K562 (cell line): ENCODE measurements around the gene RNASE8. TPM values are rescaled to one million over a fixed set of nuclear protein-coding genes. Genes with fewer than 3 reads are reported as not detected.

Source experiments
- CBX8 ChIP-seq: fragments of 200-600 bp; sonication (generic); IDR thresholded peaks from 2 replicates; pipeline ENCODE4 v1.6.1; 2012; ENCODE audit warnings: borderline replicate concordance, mixed run types, low read depth, mild to moderate bottlenecking, moderate library complexity, mixed read lengths, low read length, control low read depth, inconsistent platforms; ENCODE audit not compliant: poor library complexity, severe bottlenecking; ENCODE audit errors: extremely low read depth
- EGR1 ChIP-seq: fragments of 450-650 bp; conservative IDR thresholded peaks from 2 replicates; pipeline ENCODE4 v1.6.1; 2017; ENCODE audit warnings: mild to moderate bottlenecking
- ILF3 ChIP-seq: fragments of 450-650 bp; IDR thresholded peaks from 2 replicates; pipeline ENCODE4 v1.6.1; 2018; ENCODE audit warnings: antibody characterized with exemption, mild to moderate bottlenecking, moderate library complexity, borderline replicate concordance
- MYNN ChIP-seq, 2 experiments: sonication (generic); formaldehyde crosslinking in 1 of 2; IDR thresholded peaks; 2 replicates each; pipeline versions ENCODE4 v1.5.0 to v1.6.1; 2016 to 2020; ENCODE audit warnings: antibody characterized with exemption in 1 of 2, missing genetic modification reagents in 1 of 2
- TSC22D4 ChIP-seq: fragments of 450-650 bp; IDR thresholded peaks from 2 replicates; pipeline ENCODE4 v1.6.1; 2016; ENCODE audit warnings: missing genetic modification characterization, missing biosample characterization, control low read depth
- ZNF217 ChIP-seq: sonication (generic); formaldehyde crosslinking; IDR thresholded peaks from 2 replicates; pipeline ENCODE4 v1.8.0; 2022; ENCODE audit warnings: mild to moderate bottlenecking, missing genetic modification reagents
- ZNF232 ChIP-seq: sonication (generic); formaldehyde crosslinking; IDR thresholded peaks from 2 replicates; pipeline ENCODE4 v1.8.0; 2022; ENCODE audit warnings: mild to moderate bottlenecking, missing genetic modification reagents
- ZNF311 ChIP-seq: fragments of 250-450 bp; sonication (Bioruptor Pico); IDR thresholded peaks from 2 replicates; pipeline ENCODE4 v1.4.0; 2020; ENCODE audit warnings: mild to moderate bottlenecking, moderate library complexity
- ZNF324 ChIP-seq: fragments of 250-450 bp; sonication (Bioruptor Pico); IDR thresholded peaks from 2 replicates; pipeline ENCODE4 v1.4.0; 2020; ENCODE audit warnings: mild to moderate bottlenecking
- ZNF436 ChIP-seq: fragments of 250-450, 450-650 bp; sonication (Bioruptor Pico); formaldehyde crosslinking; IDR thresholded peaks from 2 replicates; pipeline ENCODE4 v1.7.0; 2020; ENCODE audit warnings: mild to moderate bottlenecking
- polyA plus RNA-seq, 8 experiments: library from polyadenylated mRNA; depleted of rRNA in 4 of 8; stranded (reverse) in 5 of 8; unstranded in 3 of 8; fragments of >200 nt; fragmentation: Nextera tagmentation in 2 of 8; fragmentation: Illumina TruSeq in 1 of 8; extraction: Ambion mirVana in 2 of 8; extraction: Trizol in 1 of 8; gene quantifications; 2 replicates each; pipeline versions ENCODE4 v1.2.1 to v1.2.3, GENCODE V29; 2011 to 2014; ENCODE audit warnings: inconsistent platforms in 1 of 8, missing spikeins in 1 of 8
- total RNA-seq, 7 experiments: library from RNA; depleted of rRNA in 6 of 7; stranded (reverse); fragments of >200 nt in 6 of 7; fragmentation: Illumina TruSeq in 2 of 7; extraction: Trizol in 2 of 7; gene quantifications; 2 replicates each; pipeline versions ENCODE4 v1.2.1 to v1.2.3, GENCODE V29; 2011 to 2021; ENCODE audit warnings: low replicate concordance in 1 of 7
- TF ChIP-seq, protein P1 (sequence below): fragments of 450-650 bp; IDR thresholded peaks from 2 replicates; pipeline ENCODE4 v1.6.1; 2016; ENCODE audit warnings: mild to moderate bottlenecking, moderate library complexity
- TF ChIP-seq, protein P2 (sequence below): IDR thresholded peaks from 2 replicates; pipeline ENCODE4 v1.6.1; 2012; ENCODE audit warnings: low read depth, low read length, improper control_type of control experiment, borderline replicate concordance
- TF ChIP-seq, protein P3 (sequence below): fragments of 450-650 bp; IDR thresholded peaks from 2 replicates; pipeline ENCODE4 v1.6.1; 2016

RNASE8 gene
- total and polyA plus RNA-seq, 9 of the 15 experiments (the other 6 are each of a cell fraction or from before 2014, with no cell fraction given): not detected

DNA sequence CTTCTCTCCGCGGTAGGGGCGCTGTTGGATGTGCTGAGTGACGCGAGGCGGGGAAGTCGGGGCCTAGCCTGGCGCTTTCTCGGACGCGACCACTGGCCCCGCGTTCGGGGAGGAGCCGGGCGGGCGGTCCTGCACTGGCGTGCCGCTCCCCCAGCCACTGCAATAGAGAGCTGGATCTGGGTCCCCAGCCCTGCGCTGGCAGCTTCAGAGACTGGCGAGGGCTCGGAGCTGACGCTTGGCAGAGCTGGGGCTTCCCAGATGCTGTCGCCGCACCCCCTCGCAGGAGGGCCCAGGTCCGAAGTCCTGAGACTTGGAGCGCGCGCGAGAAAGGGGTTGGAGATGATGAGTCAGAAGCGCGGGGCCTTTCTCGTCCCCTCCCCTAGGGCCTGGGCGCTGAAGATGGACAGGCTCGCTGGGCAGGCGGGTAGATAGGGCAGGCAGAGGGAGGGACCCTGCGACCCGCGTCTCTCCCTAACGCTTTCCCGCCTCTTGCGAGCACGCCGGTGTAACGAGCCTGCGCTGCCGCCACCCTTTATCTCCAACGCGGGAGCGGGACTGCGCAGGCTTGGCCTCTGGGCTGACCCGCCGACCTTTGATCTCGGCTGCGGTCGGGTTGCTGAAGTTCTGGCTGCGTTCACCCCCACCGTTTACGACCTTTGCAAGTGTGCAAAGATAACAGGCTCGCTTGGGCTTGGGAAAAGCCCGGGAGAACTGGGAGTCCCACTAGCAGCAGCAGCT, 46.3 kb downstream of the RNASE8 start (continued):
- TF ChIP-seq MYNN (IDR thresholded peaks at IDR 0.05) (peak; percentile 44; the same call in 1 of the 2 replicates), MYNN (CRISPR knock-in tag; IDR thresholded peaks at IDR 0.05) (no peak), ZNF217 (CRISPR knock-in tag) (no peak), CBX8 (no peak), ZNF324 (CRISPR knock-in tag) (no peak), EGR1 (0 out of 2 replicates have a peak, but pooled peaks have one; percentile 3), ILF3 (no peak), ZNF311 (CRISPR knock-in tag) (no peak), ZNF232 (CRISPR knock-in tag) (no peak), TSC22D4 (tag) (no peak), ZNF436 (CRISPR knock-in tag) (no peak)
- TF ChIP-seq, protein P1, sequence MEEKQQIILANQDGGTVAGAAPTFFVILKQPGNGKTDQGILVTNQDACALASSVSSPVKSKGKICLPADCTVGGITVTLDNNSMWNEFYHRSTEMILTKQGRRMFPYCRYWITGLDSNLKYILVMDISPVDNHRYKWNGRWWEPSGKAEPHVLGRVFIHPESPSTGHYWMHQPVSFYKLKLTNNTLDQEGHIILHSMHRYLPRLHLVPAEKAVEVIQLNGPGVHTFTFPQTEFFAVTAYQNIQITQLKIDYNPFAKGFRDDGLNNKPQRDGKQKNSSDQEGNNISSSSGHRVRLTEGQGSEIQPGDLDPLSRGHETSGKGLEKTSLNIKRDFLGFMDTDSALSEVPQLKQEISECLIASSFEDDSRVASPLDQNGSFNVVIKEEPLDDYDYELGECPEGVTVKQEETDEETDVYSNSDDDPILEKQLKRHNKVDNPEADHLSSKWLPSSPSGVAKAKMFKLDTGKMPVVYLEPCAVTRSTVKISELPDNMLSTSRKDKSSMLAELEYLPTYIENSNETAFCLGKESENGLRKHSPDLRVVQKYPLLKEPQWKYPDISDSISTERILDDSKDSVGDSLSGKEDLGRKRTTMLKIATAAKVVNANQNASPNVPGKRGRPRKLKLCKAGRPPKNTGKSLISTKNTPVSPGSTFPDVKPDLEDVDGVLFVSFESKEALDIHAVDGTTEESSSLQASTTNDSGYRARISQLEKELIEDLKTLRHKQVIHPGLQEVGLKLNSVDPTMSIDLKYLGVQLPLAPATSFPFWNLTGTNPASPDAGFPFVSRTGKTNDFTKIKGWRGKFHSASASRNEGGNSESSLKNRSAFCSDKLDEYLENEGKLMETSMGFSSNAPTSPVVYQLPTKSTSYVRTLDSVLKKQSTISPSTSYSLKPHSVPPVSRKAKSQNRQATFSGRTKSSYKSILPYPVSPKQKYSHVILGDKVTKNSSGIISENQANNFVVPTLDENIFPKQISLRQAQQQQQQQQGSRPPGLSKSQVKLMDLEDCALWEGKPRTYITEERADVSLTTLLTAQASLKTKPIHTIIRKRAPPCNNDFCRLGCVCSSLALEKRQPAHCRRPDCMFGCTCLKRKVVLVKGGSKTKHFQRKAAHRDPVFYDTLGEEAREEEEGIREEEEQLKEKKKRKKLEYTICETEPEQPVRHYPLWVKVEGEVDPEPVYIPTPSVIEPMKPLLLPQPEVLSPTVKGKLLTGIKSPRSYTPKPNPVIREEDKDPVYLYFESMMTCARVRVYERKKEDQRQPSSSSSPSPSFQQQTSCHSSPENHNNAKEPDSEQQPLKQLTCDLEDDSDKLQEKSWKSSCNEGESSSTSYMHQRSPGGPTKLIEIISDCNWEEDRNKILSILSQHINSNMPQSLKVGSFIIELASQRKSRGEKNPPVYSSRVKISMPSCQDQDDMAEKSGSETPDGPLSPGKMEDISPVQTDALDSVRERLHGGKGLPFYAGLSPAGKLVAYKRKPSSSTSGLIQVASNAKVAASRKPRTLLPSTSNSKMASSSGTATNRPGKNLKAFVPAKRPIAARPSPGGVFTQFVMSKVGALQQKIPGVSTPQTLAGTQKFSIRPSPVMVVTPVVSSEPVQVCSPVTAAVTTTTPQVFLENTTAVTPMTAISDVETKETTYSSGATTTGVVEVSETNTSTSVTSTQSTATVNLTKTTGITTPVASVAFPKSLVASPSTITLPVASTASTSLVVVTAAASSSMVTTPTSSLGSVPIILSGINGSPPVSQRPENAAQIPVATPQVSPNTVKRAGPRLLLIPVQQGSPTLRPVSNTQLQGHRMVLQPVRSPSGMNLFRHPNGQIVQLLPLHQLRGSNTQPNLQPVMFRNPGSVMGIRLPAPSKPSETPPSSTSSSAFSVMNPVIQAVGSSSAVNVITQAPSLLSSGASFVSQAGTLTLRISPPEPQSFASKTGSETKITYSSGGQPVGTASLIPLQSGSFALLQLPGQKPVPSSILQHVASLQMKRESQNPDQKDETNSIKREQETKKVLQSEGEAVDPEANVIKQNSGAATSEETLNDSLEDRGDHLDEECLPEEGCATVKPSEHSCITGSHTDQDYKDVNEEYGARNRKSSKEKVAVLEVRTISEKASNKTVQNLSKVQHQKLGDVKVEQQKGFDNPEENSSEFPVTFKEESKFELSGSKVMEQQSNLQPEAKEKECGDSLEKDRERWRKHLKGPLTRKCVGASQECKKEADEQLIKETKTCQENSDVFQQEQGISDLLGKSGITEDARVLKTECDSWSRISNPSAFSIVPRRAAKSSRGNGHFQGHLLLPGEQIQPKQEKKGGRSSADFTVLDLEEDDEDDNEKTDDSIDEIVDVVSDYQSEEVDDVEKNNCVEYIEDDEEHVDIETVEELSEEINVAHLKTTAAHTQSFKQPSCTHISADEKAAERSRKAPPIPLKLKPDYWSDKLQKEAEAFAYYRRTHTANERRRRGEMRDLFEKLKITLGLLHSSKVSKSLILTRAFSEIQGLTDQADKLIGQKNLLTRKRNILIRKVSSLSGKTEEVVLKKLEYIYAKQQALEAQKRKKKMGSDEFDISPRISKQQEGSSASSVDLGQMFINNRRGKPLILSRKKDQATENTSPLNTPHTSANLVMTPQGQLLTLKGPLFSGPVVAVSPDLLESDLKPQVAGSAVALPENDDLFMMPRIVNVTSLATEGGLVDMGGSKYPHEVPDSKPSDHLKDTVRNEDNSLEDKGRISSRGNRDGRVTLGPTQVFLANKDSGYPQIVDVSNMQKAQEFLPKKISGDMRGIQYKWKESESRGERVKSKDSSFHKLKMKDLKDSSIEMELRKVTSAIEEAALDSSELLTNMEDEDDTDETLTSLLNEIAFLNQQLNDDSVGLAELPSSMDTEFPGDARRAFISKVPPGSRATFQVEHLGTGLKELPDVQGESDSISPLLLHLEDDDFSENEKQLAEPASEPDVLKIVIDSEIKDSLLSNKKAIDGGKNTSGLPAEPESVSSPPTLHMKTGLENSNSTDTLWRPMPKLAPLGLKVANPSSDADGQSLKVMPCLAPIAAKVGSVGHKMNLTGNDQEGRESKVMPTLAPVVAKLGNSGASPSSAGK: peak; percentile 96
- TF ChIP-seq, protein P2, sequence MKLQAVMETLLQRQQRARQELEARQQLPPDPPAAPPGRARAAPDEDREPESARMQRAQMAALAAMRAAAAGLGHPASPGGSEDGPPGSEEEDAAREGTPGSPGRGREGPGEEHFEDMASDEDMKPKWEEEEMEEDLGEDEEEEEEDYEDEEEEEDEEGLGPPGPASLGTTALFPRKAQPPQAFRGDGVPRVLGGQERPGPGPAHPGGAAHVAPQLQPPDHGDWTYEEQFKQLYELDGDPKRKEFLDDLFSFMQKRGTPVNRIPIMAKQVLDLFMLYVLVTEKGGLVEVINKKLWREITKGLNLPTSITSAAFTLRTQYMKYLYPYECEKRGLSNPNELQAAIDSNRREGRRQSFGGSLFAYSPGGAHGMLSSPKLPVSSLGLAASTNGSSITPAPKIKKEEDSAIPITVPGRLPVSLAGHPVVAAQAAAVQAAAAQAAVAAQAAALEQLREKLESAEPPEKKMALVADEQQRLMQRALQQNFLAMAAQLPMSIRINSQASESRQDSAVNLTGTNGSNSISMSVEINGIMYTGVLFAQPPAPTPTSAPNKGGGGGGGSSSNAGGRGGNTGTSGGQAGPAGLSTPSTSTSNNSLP: no peak; the same call in 1 of the 2 replicates
- TF ChIP-seq, protein P3, sequence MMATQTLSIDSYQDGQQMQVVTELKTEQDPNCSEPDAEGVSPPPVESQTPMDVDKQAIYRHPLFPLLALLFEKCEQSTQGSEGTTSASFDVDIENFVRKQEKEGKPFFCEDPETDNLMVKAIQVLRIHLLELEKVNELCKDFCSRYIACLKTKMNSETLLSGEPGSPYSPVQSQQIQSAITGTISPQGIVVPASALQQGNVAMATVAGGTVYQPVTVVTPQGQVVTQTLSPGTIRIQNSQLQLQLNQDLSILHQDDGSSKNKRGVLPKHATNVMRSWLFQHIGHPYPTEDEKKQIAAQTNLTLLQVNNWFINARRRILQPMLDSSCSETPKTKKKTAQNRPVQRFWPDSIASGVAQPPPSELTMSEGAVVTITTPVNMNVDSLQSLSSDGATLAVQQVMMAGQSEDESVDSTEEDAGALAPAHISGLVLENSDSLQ: peak; percentile 95
